IMR-90 (cell line): Measurements from ENCODE around the gene SDF2L1. TPM values are rescaled to one million over a fixed set of nuclear protein-coding genes. Genes with fewer than 3 reads are reported as not detected.
A peak's percentile ranks its signal among the peaks of the same experiment; 100 is the strongest.

Experiments used
- ATAC-seq: fragments of 200-7000 bp; cut with Tn5 transposase; 2 replicates; pipeline ENCODE4 v1.9.1; 2020; ENCODE audit warnings: low read depth, mild to moderate bottlenecking, moderate library complexity
- BruUV-seq: library from RNA; stranded (reverse); fragments of 400-500 nt; replicated peaks from 2 replicates; lab custom pipeline; 2021; lab: Mats Ljungman, UMichigan
- CTCF ChIA-PET: fragments of 300-600 bp; formaldehyde crosslinking; extraction: SDS; loops from one replicate; lab custom pipeline; 2021; ENCODE audit warnings: antibody characterized with exemption; lab: Yijun Ruan, JAX
- POLR2A ChIA-PET: fragments of 300-600 bp; sonication (Branson Sonifier 250); formaldehyde crosslinking; loops from one replicate; lab custom pipeline; 2022; ENCODE audit warnings: antibody characterized with exemption; ENCODE audit not compliant: unreplicated experiment; lab: Charles Lee
- DNase-seq: peaks from one replicate; pipeline ENCODE4 v3.0.0; 2013
- H2AFZ ChIP-seq: replicated peaks from 2 replicates; pipeline ENCODE3; 2013; ENCODE audit warnings: low read length, mild to moderate bottlenecking; ENCODE audit not compliant: poor library complexity
- H2AK5ac ChIP-seq: 2 replicates; pipeline ENCODE4 v1.6.1; 2013; ENCODE audit warnings: low read depth, low read length, inconsistent platforms
- H2AK9ac ChIP-seq: replicated peaks from 2 replicates; pipeline ENCODE3; 2013; ENCODE audit warnings: mild to moderate bottlenecking, low read depth, low read length, moderate library complexity; ENCODE audit not compliant: poor library complexity
- H2BK120ac ChIP-seq: 2 replicates; pipeline ENCODE4 v1.6.1; 2013; ENCODE audit warnings: low read depth, low read length, inconsistent platforms
- H2BK15ac ChIP-seq: 3 replicates; pipeline ENCODE4 v1.6.1; 2013; ENCODE audit warnings: low read depth, low read length, inconsistent platforms
- H2BK20ac ChIP-seq: 2 replicates; pipeline ENCODE4 v1.6.1; 2013; ENCODE audit warnings: low read depth, mild to moderate bottlenecking, inconsistent platforms, low read length, moderate library complexity
- H2BK5ac ChIP-seq: 2 replicates; pipeline ENCODE4 v1.6.1; 2013; ENCODE audit warnings: mild to moderate bottlenecking, low read depth, low read length, inconsistent platforms; ENCODE audit not compliant: poor library complexity, severe bottlenecking
- H3K14ac ChIP-seq: replicated peaks from 2 replicates; pipeline ENCODE4 v1.6.1; 2013; ENCODE audit warnings: low read depth, low read length, inconsistent platforms
- H3K18ac ChIP-seq: 2 replicates; pipeline ENCODE4 v1.6.1; 2013; ENCODE audit warnings: low read depth, low read length, control low read depth
- H3K23ac ChIP-seq: 2 replicates; pipeline ENCODE4 v1.6.1; 2013; ENCODE audit warnings: low read depth, low read length, inconsistent platforms
- H3K27ac ChIP-seq: 2 replicates; pipeline ENCODE4 v1.5.1; 2013; ENCODE audit warnings: mild to moderate bottlenecking, control low read depth, low read length; ENCODE audit not compliant: insufficient read depth
- H3K27me3 ChIP-seq: 2 replicates; pipeline ENCODE4 v1.6.1; 2013; ENCODE audit warnings: low read length; ENCODE audit not compliant: control insufficient read depth, insufficient read depth
- H3K36me3 ChIP-seq: 2 replicates; pipeline ENCODE4 v1.6.1; 2013; ENCODE audit warnings: low read length, mixed read lengths; ENCODE audit not compliant: control insufficient read depth, insufficient read depth
- H3K4ac ChIP-seq: 2 replicates; pipeline ENCODE4 v1.6.1; 2013; ENCODE audit warnings: low read depth, low read length, inconsistent platforms
- H3K4me1 ChIP-seq: 2 replicates; pipeline ENCODE4 v1.6.1; 2013; ENCODE audit warnings: low read length, mixed read lengths; ENCODE audit not compliant: control insufficient read depth, insufficient read depth
- H3K4me2 ChIP-seq: 2 replicates; pipeline ENCODE4 v1.6.1; 2013; ENCODE audit warnings: low read depth, mild to moderate bottlenecking, control low read depth, low read length, moderate library complexity
- H3K4me3 ChIP-seq: 2 replicates; pipeline ENCODE4 v1.5.1; 2013; ENCODE audit warnings: low read depth, mild to moderate bottlenecking, control low read depth, low read length, moderate library complexity; ENCODE audit not compliant: insufficient read depth
- H3K56ac ChIP-seq: 2 replicates; pipeline ENCODE4 v1.6.1; 2013; ENCODE audit warnings: low read length, inconsistent platforms; ENCODE audit not compliant: insufficient read depth; ENCODE audit errors: extremely low read depth
- H3K79me1 ChIP-seq, 2 experiments: 2 replicates each; pipeline ENCODE4 v1.6.1; 2013; ENCODE audit warnings: low read length in 2 of 2, inconsistent platforms in 1 of 2, low read depth in 1 of 2
- H3K9ac ChIP-seq: 2 replicates; pipeline ENCODE4 v1.6.1; 2013; ENCODE audit warnings: low read depth, low read length, control low read depth
- H3K9me1 ChIP-seq: 2 replicates; pipeline ENCODE4 v1.6.1; 2013; ENCODE audit warnings: low read length, inconsistent platforms; ENCODE audit not compliant: insufficient read depth
- H3K9me3 ChIP-seq: 2 replicates; pipeline ENCODE4 v1.6.1; 2013; ENCODE audit warnings: low read length; ENCODE audit not compliant: control insufficient read depth, insufficient read depth
- H4K20me1 ChIP-seq: 2 replicates; pipeline ENCODE4 v1.6.1; 2013; ENCODE audit warnings: low read length, inconsistent platforms; ENCODE audit not compliant: insufficient read depth
- H4K5ac ChIP-seq: 2 replicates; pipeline ENCODE4 v1.6.1; 2013; ENCODE audit warnings: mild to moderate bottlenecking, low read depth, low read length, control low read depth
- H4K8ac ChIP-seq, 2 experiments: 2 replicates each; pipeline ENCODE4 v1.6.1; 2013; ENCODE audit warnings: low read depth in 2 of 2, low read length in 2 of 2, control low read depth in 1 of 2, inconsistent platforms in 1 of 2
- H4K91ac ChIP-seq: 2 replicates; pipeline ENCODE4 v1.6.1; 2013; ENCODE audit warnings: low read depth, low read length, inconsistent platforms; ENCODE audit not compliant: insufficient read depth
- FOS ChIP-seq: fragments of 150-350 bp; IDR thresholded peaks from 2 replicates; pipeline ENCODE4 v1.6.1; 2016; ENCODE audit warnings: low read depth, low read length
- MXI1 ChIP-seq: IDR thresholded peaks from 2 replicates; pipeline ENCODE4 v1.6.1; 2012; ENCODE audit warnings: low read depth, mild to moderate bottlenecking, low read length, moderate library complexity, borderline replicate concordance
- RAD21 ChIP-seq: IDR thresholded peaks from 2 replicates; pipeline ENCODE4 v1.6.1; 2012; ENCODE audit warnings: low read length, improper control_type of control experiment
- SMC3 ChIP-seq: fragments of 150-350 bp; IDR thresholded peaks from 2 replicates; pipeline ENCODE4 v1.6.1; 2016; ENCODE audit warnings: low read depth, mild to moderate bottlenecking, antibody characterized with exemption, low read length, moderate library complexity
- WGBS, 2 experiments: methylation state at CpG; one replicate each; pipeline versions ENCODE4 v1.1.5 to v1.1.7; 2013; ENCODE audit warnings: missing lambda C conversion rate in 2 of 2; ENCODE audit not compliant: insufficient read length in 1 of 2; ENCODE audit errors: extremely low coverage in 2 of 2; 5-methylcytosine and 5-hydroxymethylcytosine counted together
- dilution Hi-C: fragments of 300-500 bp; cut with HindIII; formaldehyde crosslinking; loops from one replicate; pipeline ENCODE4 v1.14.3; 2018; ENCODE audit warnings: low sequenced_read_pairs; ENCODE audit not compliant: unreplicated experiment
- in situ Hi-C: fragments of 300-500 bp; cut with MboI; formaldehyde crosslinking; loops from 3 replicates; pipeline ENCODE4 v1.14.3; 2019; ENCODE audit warnings: low sequenced_read_pairs, inconsistent platforms, mixed read lengths
- intact Hi-C: fragments of 100-400 bp; cut with micrococcal nuclease; formaldehyde crosslinking; loops from 2 replicates; pipeline ENCODE4 v1.10.0; 2022
- polyA plus RNA-seq, 3 experiments: library from polyadenylated mRNA; depleted of rRNA; stranded (reverse); fragments of >200 nt; gene quantifications; 2 replicates each; pipeline ENCODE4 v1.2.3, GENCODE V29; 2012; ENCODE audit warnings: low replicate concordance in 1 of 3
- total RNA-seq: library from RNA; depleted of rRNA; stranded (reverse); fragments of >200 nt; gene quantifications from 2 replicates; pipeline ENCODE4 v1.2.3, GENCODE V29; 2012
- TF ChIP-seq, protein P1 (sequence below): fragments of 150-350 bp; IDR thresholded peaks from 2 replicates; pipeline ENCODE4 v1.6.1; 2017; ENCODE audit warnings: mild to moderate bottlenecking, antibody characterized with exemption, low read length, low read depth
- TF ChIP-seq, protein P2 (sequence below): conservative IDR thresholded peaks from 2 replicates; pipeline ENCODE4 v1.5.1; 2012; ENCODE audit warnings: mild to moderate bottlenecking, low read depth, low read length, improper control_type of control experiment

Gene SDF2L1
- total and polyA plus RNA-seq, 2 of the 4 experiments (the other 2 are of a cell fraction) = 18.8 to 51.1 TPM

DNA sequence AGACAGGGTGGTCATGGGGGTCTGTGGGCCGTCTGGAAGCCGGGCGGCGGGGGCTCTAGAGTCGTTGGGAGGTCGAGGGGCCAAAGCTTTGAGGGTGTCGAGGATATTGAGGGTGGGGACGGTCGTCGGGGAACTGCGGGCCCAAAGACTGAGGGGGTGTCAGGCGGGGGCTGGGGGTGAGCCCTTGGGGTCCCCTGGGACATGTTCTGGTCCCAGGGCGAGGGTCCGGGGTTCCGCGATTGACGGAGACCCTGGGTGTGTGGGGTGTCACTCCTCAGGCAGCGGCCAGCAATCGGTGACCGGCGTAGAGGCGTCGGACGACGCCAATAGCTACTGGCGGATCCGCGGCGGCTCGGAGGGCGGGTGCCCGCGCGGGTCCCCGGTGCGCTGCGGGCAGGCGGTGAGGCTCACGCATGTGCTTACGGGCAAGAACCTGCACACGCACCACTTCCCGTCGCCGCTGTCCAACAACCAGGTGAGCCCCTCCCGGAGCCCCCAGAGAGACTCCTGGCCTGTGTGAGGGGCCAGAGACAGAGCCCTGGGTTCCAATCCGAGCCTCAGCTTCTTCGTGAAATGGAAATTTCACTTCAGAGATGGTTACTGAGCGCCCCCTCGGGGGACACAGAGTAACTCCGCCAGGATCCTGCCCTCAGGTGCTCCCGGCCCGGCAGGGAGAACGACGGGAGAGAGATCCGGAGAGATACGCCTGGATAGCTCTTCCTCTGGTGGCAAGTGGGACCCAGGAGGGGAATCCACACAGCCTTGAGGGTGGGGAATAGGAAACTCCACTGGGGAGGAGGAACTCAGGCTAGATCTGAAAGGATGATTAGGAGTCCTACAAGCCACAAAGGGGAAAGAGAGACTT, 714 bp downstream of the SDF2L1 start:
- H2AFZ ChIP-seq = peak overlapping the region; percentile 98
- H4K5ac ChIP-seq = no peak overlapping the region
- peak overlapping the region; percentile 73 for H2AK9ac ChIP-seq
- no peak overlapping the region for H3K4ac ChIP-seq
- peak overlapping the region; percentile 73 for H3K9ac ChIP-seq
- H4K8ac ChIP-seq = peak overlapping the region; percentile 71 to 81; a peak in 2 of 4 replicates
- CTCF ChIA-PET = interaction anchor here (0.6 to 3.1 kb wide), 5 partner anchors 9 to 351 kb away, joined by 3 to 28 read pairs (median 3); partner anchors contain the start of gene YDJC
- H3K79me1 ChIP-seq = peaks cover 6 to 27% of the 10 kb centered on the region in 2 experiments; a peak in 3 of 4 replicates
- intact Hi-C loops (no loop called here), dilution Hi-C loops (no loop called here), in situ Hi-C loops (no loop called here)
- H3K14ac ChIP-seq = no peak overlapping the region; the same call in 1 of the 2 replicates
- H2BK5ac ChIP-seq = no peak overlapping the region
- no peaks in the 10 kb centered on the region for H3K27me3 ChIP-seq
- peaks cover 14% of the 10 kb centered on the region for H4K20me1 ChIP-seq
- no peak for ATAC-seq
- H2BK15ac ChIP-seq = no peak overlapping the region
- H3K27ac ChIP-seq = peak overlapping the region; percentile 53; the same call in 1 of the 2 replicates
- BruUV-seq = no TSS peak
- peak overlapping the region; percentile 87 for H3K4me3 ChIP-seq
- H2BK120ac ChIP-seq = no peak overlapping the region
- no peak overlapping the region for H2AK5ac ChIP-seq
- no peak overlapping the region for H4K91ac ChIP-seq
- DNase-seq = peak; percentile 44
- H3K4me1 ChIP-seq = peaks cover 1% of the 10 kb centered on the region; the same call in 1 of the 2 replicates
- TF ChIP-seq, protein P1, sequence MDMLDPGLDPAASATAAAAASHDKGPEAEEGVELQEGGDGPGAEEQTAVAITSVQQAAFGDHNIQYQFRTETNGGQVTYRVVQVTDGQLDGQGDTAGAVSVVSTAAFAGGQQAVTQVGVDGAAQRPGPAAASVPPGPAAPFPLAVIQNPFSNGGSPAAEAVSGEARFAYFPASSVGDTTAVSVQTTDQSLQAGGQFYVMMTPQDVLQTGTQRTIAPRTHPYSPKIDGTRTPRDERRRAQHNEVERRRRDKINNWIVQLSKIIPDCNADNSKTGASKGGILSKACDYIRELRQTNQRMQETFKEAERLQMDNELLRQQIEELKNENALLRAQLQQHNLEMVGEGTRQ = no peak
- TF ChIP-seq, protein P2, sequence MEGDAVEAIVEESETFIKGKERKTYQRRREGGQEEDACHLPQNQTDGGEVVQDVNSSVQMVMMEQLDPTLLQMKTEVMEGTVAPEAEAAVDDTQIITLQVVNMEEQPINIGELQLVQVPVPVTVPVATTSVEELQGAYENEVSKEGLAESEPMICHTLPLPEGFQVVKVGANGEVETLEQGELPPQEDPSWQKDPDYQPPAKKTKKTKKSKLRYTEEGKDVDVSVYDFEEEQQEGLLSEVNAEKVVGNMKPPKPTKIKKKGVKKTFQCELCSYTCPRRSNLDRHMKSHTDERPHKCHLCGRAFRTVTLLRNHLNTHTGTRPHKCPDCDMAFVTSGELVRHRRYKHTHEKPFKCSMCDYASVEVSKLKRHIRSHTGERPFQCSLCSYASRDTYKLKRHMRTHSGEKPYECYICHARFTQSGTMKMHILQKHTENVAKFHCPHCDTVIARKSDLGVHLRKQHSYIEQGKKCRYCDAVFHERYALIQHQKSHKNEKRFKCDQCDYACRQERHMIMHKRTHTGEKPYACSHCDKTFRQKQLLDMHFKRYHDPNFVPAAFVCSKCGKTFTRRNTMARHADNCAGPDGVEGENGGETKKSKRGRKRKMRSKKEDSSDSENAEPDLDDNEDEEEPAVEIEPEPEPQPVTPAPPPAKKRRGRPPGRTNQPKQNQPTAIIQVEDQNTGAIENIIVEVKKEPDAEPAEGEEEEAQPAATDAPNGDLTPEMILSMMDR = peak; percentile 62
- TF ChIP-seq RAD21 (peak; percentile 60), MXI1 (0 out of 2 replicates have a peak, but pooled peaks have one; percentile 9), FOS (no peak), SMC3 (peak; percentile 38)
- H3K4me2 ChIP-seq = peak overlapping the region; percentile 90
- H3K18ac ChIP-seq = no peak overlapping the region
- H3K56ac ChIP-seq = no peak overlapping the region
- no peak overlapping the region for H2BK20ac ChIP-seq
- peak overlapping the region; percentile 46; the same call in 1 of the 2 replicates for H3K23ac ChIP-seq
- 3% methylated on average over 18 of the region's 56 CpGs; no CpG with 5 or more reads in 1 of the 2 experiments for WGBS, 2 experiments
- peaks cover 5% of the 10 kb centered on the region for H3K9me1 ChIP-seq
- H3K36me3 ChIP-seq = peaks cover 5% of the 10 kb centered on the region
- H3K9me3 ChIP-seq = no peaks in the 10 kb centered on the region
- POLR2A ChIA-PET = no interaction called here
